HG02885 (cell line): ENCODE data around the gene EHBP1L1.
A peak's percentile ranks its signal among the peaks of the same experiment; 100 is the strongest.

Experiments
- ATAC-seq: cut with Tn5 transposase; IDR thresholded peaks from one replicate; pipeline ENCODE4 v1.9.1; 2021; ENCODE audit warnings: mild to moderate bottlenecking; ENCODE audit not compliant: unreplicated experiment, poor library complexity

EHBP1L1 gene

DNA sequence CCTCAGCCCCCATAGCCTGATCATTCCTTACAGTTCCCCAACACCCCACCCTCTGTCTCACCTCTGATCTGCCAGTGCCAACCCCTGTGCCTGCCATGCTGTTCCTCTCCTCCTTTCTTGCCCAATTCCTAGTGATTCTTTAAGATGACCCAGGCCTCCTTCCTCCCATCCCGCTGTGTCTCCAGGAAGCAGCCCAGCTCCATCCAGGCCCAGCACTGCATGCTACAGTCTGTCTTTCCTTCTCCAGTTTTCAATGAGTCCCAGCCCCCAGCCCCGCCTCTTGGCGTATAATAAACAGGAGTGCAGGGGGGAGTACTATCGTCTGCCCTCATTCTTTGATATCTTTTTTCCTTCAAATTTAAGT is 30.0 kb upstream of the EHBP1L1 start:
- no peak for ATAC-seq

GRCh38 chr11:65546217-65546958 is 29.5 kb upstream of the EHBP1L1 start:
- ATAC-seq: peak; percentile 84

- no peak for ATAC-seq
These were observed 28.3 kb upstream of the EHBP1L1 start for GRCh38 chr11:65547446-65548125.

GRCh38 chr11:65548395-65548794 is 27.5 kb upstream of the EHBP1L1 start:
- no peak for ATAC-seq

GRCh38 chr11:65549096-65549495 is 26.8 kb upstream of the EHBP1L1 start:
- no peak for ATAC-seq

GRCh38 chr11:65551572-65552387 is 24.1 kb upstream of the EHBP1L1 start:
- ATAC-seq: peak; percentile 57

- ATAC-seq: no peak
These were observed 23.4 kb upstream of the EHBP1L1 start for GRCh38 chr11:65552388-65552951.

DNA sequence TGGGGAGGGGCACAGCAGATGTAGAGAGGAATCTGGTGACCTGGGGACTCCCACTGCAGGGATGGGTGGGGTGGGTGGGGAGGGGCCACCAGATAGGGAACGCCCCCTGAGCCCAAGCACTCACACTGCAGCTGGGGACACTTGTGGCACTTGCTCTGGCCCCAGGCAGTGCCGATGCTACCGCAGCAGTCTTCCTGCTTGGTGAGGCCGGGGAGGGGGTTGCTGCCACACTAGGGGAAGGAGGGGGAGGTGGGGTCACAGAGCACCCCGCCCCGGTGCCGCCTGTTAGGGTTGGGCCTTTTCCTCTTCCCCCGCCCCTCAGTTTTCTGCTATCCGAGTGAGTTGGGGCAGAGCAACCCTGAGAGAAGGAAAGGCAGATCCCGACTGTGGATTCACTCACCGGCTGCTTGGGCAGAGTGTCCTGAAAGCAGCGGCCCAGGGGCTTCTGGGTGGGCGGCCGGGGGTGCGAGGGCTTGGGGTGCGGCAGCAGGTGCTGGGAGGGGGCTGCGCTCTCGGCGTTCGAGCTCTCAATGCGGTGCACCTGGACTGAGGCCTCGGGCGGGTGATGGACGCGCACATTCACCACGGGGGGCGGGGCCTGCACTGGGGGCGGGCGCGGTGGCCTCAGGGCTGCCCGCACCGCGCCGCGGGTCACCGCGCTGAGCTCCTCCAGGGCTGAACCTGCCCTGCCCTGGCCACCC is 22.4 kb upstream of the EHBP1L1 start:
- no peak for ATAC-seq

- ATAC-seq: no peak
These were observed 21.6 kb upstream of the EHBP1L1 start for GRCh38 chr11:65554057-65554818.

GRCh38 chr11:65554842-65555430 is 20.9 kb upstream of the EHBP1L1 start:
- ATAC-seq: no peak

- ATAC-seq: no peak
These were observed 20.1 kb upstream of the EHBP1L1 start for GRCh38 chr11:65555693-65556231.

GRCh38 chr11:65556470-65557279 is 19.2 kb upstream of the EHBP1L1 start:
- no peak for ATAC-seq

DNA sequence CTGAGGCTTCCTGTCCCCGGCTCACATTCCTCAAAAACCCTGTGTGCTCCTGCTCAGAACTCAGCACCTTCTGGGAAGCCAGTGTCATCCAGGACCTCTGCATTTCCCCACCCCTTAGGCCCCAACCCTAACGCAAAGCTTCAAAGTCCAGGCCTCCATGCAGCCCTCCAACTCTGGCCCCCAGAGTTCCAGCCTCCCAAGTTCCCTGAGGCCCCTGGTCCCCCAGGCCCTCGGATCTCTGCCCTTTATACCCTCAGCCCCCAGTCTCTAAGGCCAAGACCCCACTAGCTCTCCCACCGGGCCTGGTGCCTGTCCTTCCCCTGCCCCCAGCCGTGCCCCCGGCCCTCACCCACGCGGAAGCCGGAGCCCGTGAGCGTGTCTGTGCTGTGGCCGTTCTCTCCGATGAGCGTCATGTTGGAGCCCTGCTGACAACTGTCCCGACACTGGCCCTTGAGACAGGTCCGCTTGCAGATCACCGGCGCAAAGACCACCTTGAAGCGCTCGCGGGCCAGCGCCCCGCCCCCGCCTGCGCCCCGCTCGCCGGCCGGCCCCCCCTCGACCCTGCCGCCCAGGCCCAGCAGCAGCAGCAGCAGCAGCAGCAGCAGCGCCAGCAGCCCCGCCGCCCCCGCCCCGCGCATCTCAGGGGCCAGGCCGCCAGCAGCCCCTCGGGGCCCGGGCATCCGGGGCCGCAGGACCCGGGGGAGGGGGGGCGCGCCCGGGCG is 18.4 kb upstream of the EHBP1L1 start:
- ATAC-seq: no peak

- ATAC-seq: no peak
These were observed 17.6 kb upstream of the EHBP1L1 start, which contains the start of gene LTBP3 for GRCh38 chr11:65558002-65558929. Gene LTBP3 (minus strand): TSS chr11:65558359. CDS start chr11:65557959, 400 bp downstream.

DNA sequence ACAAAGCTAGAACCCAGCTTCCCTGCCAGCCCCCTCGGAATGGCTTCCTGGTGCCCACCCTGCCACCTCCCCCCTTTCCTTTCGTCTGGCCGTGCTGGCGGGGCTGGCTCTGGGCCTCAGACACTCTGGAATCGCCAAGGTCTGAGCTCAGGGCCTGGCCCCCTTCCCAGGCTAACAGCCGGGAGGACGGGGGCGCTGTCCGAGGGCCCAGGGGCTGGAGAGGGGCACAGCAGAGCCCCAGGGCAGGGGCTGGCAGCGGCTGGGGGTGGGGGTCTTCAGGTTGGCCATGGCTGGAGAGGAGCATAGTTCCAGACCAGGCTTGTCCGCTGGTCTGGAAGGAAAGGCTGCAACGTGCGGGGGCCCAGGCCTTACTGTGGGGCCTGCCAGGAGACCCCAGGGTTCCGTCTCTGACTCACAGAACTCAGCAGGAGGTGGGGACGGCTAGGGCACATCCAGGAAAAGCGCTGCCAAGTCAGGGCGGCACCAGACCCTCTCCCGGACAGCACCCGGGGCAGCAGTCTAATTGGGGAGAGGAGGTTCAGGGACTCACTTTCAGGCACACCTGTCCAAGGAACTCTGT is 16.8 kb upstream of the EHBP1L1 start:
- no peak for ATAC-seq

DNA sequence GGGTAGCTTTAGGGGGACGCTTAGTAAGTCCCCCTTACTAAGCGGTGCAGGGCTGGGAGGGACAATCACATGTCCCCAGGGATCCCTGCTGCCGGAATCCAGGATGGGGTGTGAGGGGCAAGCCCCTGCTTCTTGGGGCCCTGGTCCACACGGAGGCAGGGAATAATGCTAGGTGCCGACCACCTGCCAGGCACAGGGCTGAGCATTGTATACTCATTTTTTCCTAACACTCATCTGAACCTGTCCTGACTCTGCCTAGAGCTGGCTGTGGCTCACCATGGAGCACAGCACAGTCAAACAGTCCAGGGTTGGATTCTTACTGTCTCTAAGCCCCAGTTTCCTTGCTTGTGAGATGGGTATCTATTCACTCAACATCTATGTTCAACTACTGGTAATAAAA is 16.3 kb upstream of the EHBP1L1 start:
- no peak for ATAC-seq
